GM04503 (cell line): ENCODE data around the gene RHBDF2.
A peak's percentile ranks its signal among the peaks of the same experiment; 100 is the strongest.
"Not testable (repeated sequence)": the region's sequence is repeated elsewhere in the genome, so short reads cannot be mapped to it uniquely, and the experiment has no call there.

Source experiments
- DNase-seq: peaks from one replicate; pipeline ENCODE4 v3.0.0-alpha.2; 2012; ENCODE audit warnings: low read depth

The RHBDF2 gene

GRCh38 chr17:76524598-76525512, 23.6 kb upstream of the RHBDF2 start:
- DNase-seq: no peak

GRCh38 chr17:76523084-76524037, 22.1 kb upstream of the RHBDF2 start:
- no peak for DNase-seq

DNA sequence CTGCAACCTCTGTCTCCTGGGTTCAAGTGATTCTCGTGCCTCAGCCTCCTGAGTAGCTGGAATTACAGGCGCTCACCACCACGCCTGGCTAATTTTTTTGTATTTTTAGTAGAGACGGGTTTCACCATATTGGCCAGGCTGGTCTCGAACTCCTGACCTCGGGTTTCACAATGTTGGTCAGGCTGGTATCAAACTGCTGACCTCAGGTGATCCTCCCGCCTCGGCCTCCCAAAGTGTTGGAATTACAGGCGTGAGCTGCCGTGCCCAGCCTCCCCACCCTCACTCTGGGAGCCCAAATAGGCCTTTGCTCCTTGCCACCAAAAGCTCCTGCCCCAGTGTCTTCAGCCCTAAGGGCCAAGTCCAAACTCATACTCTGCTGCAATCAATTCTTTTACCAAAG, 20.5 kb upstream of the RHBDF2 start:
- not testable (repeated sequence) for DNase-seq

- DNase-seq: no peak
These were observed 20.0 kb upstream of the RHBDF2 start for GRCh38 chr17:76521262-76521661.

DNA sequence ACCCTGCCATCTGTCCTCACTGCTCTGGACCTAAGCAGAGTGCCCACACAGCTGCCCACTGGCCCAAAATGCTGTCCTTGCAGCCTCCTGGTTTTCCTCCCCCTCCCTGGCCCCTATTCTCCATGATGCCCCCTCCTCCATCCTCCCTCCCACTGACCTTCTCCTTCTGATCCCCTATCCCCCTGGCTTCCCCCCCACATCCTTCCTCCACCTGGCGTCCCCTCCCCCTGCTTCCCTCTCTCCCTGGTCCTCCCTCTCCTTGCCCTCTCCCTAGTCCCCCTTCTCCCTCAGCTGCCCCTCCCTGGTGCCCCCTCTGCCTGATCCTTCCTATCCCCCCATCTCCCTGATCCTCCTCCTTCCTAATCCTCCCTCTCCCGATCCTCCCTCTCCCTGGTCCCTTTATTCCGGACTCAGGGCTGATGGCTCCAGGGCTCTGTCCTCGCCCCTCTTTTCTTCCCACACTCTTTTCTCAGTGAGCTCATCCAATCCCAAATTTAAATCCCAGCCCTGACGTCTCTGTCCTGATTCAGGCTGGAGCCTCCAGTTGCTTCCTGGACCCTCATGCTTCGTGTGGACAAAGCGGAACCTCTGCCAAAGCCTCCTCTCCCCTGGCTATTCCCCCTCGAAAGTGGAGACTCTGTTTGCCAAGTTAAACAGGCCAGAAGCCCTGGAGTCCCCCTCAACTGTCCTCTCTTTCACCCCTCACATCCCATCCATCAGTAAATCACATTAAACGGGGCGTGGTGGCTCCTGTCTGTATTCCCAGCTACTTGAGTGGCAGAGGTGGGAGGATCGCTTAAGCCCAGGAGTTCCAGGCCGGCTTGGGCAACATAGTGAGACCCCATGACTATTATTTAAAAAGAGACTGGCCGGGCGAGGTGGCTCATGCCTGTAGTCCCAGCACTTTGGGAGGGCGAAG, 18.1 kb upstream of the RHBDF2 start:
- no peak for DNase-seq

DNA sequence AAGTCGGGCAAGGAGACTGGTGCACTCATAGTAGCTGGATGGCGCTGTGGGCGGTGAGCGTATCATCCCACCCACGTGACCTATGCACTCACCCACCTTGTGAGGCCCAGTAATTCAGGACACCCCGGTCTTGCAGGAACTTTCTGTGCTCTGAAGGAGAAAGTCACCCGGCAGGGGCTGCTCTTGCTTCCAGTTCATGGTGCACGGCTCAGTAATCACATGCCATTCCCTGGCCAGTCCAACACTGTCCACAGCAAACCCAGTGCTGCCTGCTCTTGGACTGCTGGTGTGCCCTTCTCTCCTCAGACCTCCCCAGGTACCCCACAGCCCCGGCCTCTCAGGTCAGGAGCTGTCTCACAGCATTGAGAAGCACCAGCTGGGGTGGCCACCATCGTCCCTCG, 16.4 kb upstream of the RHBDF2 start:
- no peak for DNase-seq

- peak; percentile 98 for DNase-seq
These were observed 14.2 kb upstream of the RHBDF2 start for GRCh38 chr17:76515274-76515949.

- DNase-seq: not testable (repeated sequence)
These were observed 13.1 kb upstream of the RHBDF2 start for GRCh38 chr17:76514355-76514754.

- DNase-seq: no peak
These were observed 12.1 kb upstream of the RHBDF2 start for GRCh38 chr17:76513306-76513692.

GRCh38 chr17:76512366-76513305, 11.4 kb upstream of the RHBDF2 start:
- DNase-seq: no peak

GRCh38 chr17:76511668-76512365, 10.6 kb upstream of the RHBDF2 start:
- no peak for DNase-seq

DNA sequence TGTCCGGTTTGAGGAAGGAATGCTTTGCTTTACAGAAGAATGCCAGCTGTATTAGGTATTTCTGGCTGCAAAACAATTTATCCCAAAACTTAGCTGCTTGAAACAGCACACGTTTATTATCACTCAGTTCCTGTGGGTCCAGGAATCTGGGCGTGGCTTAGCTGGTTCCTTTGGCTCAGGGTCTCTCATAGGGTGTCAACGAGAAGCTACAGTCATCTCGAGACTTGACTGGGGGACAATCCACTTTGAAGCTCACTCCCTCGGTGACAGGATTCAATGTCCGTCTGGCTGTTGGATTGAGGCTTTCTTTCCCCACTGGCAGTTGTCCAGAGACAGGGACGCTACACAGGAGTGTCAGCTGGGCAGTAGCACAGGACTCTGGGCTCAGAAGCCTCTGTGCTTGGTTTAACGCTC, 9.6 kb upstream of the RHBDF2 start:
- no peak for DNase-seq

DNA sequence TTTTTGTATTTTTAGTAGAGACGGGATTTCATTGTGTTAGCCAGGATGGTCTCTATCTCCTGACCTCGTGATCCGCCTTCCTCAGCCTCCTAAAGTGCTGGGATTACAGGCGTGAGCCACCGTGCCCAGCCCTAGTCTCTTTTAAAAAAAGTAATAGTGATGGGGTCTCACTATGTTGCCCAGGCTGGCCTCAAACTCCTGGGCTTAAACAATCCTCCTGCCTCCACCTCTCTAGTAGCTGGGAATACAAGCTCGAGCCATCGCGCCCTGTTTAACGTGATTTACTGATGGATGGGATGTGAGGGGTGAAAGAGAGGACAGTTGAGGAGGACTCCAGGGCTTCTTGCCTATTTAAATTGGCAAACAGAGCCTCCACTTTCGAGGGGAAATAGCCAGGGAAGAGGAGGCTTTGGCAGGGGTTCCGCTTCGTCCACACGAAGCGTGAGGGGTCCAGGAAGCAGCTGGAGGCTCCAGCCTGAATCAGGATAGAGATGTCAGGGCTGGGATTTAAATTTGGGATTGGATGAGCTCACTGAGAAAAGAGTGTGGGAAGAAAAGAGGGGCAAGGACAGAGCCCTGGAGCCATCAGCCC, 7.3 kb upstream of the RHBDF2 start:
- not testable (repeated sequence) for DNase-seq

DNA sequence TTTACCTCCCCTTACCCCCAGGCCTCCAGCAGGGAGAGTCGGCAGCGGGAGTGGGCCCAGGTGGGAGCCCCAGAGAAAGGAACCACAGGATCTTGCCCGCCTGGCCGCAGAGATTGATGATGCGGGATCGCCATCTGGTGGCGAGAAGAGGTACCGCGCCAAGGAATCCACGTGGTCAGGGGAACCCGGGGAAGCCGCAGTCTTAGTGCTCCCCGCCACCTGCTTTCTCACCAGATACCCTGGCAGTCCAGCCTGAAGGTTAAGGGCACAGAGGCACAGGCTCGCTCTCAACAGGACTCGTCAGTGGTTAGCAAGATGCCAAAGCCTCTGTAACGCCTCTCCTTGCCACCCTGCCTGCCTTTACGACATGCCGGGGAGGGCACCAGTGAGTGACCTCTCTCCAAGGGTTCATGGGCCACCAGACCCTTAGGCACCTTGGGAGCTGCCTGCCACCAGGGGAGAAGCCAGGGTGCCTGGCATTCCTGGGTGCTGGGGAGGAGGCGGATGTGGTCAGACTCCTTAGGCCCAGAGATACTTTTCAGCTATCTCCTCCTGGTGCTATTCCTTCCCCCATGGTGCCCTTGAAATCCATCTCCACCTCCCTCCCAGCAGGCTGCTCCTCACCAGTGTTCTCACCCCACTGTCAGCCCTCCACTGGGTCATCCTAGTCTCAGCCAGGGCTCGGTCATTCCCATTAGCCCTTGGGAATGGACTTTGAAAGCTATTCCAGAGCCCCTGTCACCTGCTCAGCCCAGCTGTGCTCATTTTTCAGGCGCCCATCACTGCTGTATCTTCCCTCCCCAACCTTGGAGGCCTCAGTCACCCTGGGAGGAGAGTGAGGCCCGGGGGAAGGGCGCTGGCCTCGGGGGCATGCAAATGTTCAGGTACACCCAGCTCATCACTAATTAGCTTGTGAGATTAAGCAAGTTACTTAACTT, 5.5 kb upstream of the RHBDF2 start:
- no peak for DNase-seq

GRCh38 chr17:76504117-76504516, 2.9 kb upstream of the RHBDF2 start:
- no peak for DNase-seq

- DNase-seq: no peak
These were observed 1.4 kb upstream of the RHBDF2 start for GRCh38 chr17:76502341-76503211.

DNA sequence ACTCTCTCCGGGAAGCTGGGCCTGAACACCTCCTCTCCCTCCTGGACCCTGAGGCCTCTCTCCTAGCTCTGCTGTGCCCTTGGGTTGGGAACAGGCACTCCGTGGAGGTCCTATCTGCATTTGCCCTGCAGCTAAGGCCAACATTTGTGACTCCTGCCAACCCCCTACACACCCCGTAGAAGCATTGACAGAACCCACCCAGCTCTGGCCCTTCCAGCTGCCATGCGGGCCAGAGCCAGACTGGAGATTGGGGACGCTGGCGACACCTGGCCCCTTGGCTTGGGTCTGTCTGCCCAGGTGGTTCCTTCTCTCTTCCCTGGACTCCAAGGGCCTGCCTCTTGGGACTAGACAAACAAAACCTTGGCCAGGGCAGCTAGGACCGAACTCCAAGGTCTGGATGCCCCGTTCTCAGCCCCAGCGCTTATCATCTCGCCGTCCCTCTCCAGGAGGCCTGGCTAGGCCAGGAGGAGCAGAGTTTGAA, 644 bp upstream of the RHBDF2 start:
- no peak for DNase-seq
